Neural progenitor cell (in vitro differentiated cells): ENCODE measurements around the gene SCYGR8. TPM values are rescaled to one million over a fixed set of nuclear protein-coding genes. Genes with fewer than 3 reads are reported as not detected.

ENCODE experiments used
- DNase-seq: peaks from one replicate; pipeline ENCODE4 v3.0.0-alpha.2; 2016; ENCODE audit warnings: low spot score
- H2AFZ ChIP-seq: fragments of 200-600 bp; sonication (generic); replicated peaks from 2 replicates; pipeline ENCODE4 v1.6.1; 2016; ENCODE audit warnings: antibody characterized with exemption
- H3F3A ChIP-seq: fragments of 200-600 bp; sonication (generic); 2 replicates; pipeline ENCODE4 v1.6.1; 2016; ENCODE audit warnings: antibody characterized with exemption, low read depth
- H3K27ac ChIP-seq: fragments of 200-600 bp; sonication (generic); 2 replicates; pipeline ENCODE4 v1.5.1; 2016; ENCODE audit warnings: mild to moderate bottlenecking
- H3K27me3 ChIP-seq: fragments of 200-600 bp; sonication (generic); 2 replicates; pipeline ENCODE4 v1.6.1; 2016; ENCODE audit warnings: mild to moderate bottlenecking, moderate library complexity
- H3K36me3 ChIP-seq: fragments of 200-600 bp; sonication (generic); 2 replicates; pipeline ENCODE4 v1.5.1; 2016
- H3K4me1 ChIP-seq: fragments of 200-600 bp; sonication (generic); 2 replicates; pipeline ENCODE4 v1.6.1; 2016; ENCODE audit warnings: mixed run types
- H3K4me2 ChIP-seq: fragments of 200-600 bp; sonication (generic); 2 replicates; pipeline ENCODE4 v1.6.1; 2016
- H3K4me3 ChIP-seq: fragments of 200-600 bp; sonication (generic); 2 replicates; pipeline ENCODE4 v1.5.1; 2016
- H3K79me2 ChIP-seq: fragments of 200-600 bp; sonication (generic); 2 replicates; pipeline ENCODE4 v1.6.1; 2016; ENCODE audit warnings: low read depth
- H3K9ac ChIP-seq: fragments of 200-600 bp; sonication (generic); 2 replicates; pipeline ENCODE4 v1.6.1; 2016
- H3K9me3 ChIP-seq: fragments of 200-600 bp; sonication (generic); 2 replicates; pipeline ENCODE4 v1.5.1; 2016; ENCODE audit warnings: low read depth
- H4K20me1 ChIP-seq: fragments of 200-600 bp; sonication (generic); 2 replicates; pipeline ENCODE4 v1.6.1; 2016; ENCODE audit warnings: low read depth
- H3K27ac Mint-ChIP-seq: 3 replicates; pipeline ENCODE4 v1.8.0; 2021; ENCODE audit warnings: mixed read lengths
- H3K27me3 Mint-ChIP-seq: 2 replicates; pipeline ENCODE4 v1.8.0; 2022; ENCODE audit warnings: low read depth, mild to moderate bottlenecking, inconsistent platforms, moderate library complexity, mixed read lengths; ENCODE audit not compliant: insufficient read depth
- H3K36me3 Mint-ChIP-seq: 3 replicates; pipeline ENCODE4 v1.8.0; 2021; ENCODE audit warnings: mixed read lengths
- H3K4me1 Mint-ChIP-seq: 3 replicates; pipeline ENCODE4 v1.8.0; 2021; ENCODE audit warnings: mixed read lengths
- H3K4me3 Mint-ChIP-seq: 3 replicates; pipeline ENCODE4 v1.8.0; 2021; ENCODE audit warnings: mild to moderate bottlenecking, moderate library complexity, mixed read lengths
- H3K9me3 Mint-ChIP-seq: 3 replicates; pipeline ENCODE4 v1.8.0; 2020; ENCODE audit warnings: mixed read lengths
- CTCF ChIP-seq: fragments of 200-600 bp; sonication (generic); IDR thresholded peaks from 2 replicates; pipeline ENCODE4 v1.5.1; 2017; ENCODE audit warnings: antibody characterized with exemption, mild to moderate bottlenecking
- EZH2 ChIP-seq: fragments of 200-600 bp; sonication (generic); IDR thresholded peaks from 2 replicates; pipeline ENCODE4 v1.6.1; 2017; ENCODE audit warnings: antibody characterized with exemption, mild to moderate bottlenecking, moderate library complexity
- EZH2phosphoT487 ChIP-seq: fragments of 200-600 bp; sonication (generic); IDR thresholded peaks from 2 replicates; pipeline ENCODE4 v1.6.1; 2017; ENCODE audit warnings: antibody characterized with exemption
- total RNA-seq: library from RNA; depleted of rRNA; stranded (reverse); fragments of >200 nt; gene quantifications from 2 replicates; pipeline ENCODE4 v1.2.3, GENCODE V29; 2015; ENCODE audit warnings: low replicate concordance

SCYGR8 gene
- total RNA-seq, 1 donor from 2014 or later, result not detected

- Histone ChIP-seq H3K9ac (no peak overlapping the region), H3K27ac (no peak overlapping the region), H3K4me2 (no peak overlapping the region), H3K9me3 (no peaks in the 10 kb centered on the region), H3K4me1 (no peaks in the 10 kb centered on the region), H3K79me2 (no peaks in the 10 kb centered on the region), H4K20me1 (no peaks in the 10 kb centered on the region), H3K36me3 (no peaks in the 10 kb centered on the region), H3K27me3 (no peaks in the 10 kb centered on the region), H3F3A (no peaks in the 10 kb centered on the region), H2AFZ (no peak overlapping the region), H3K4me3 (no peak overlapping the region)
- Mint-ChIP-seq H3K27ac (no peak overlapping the region), H3K4me1 (peaks cover 3% of the 10 kb centered on the region), H3K4me3 (no peak overlapping the region), H3K9me3 (no peaks in the 10 kb centered on the region), H3K36me3 (no peaks in the 10 kb centered on the region), H3K27me3 (peaks cover 9% of the 10 kb centered on the region)
- no peak for DNase-seq
- no peak for TF ChIP-seq CTCF
- no peak for TF ChIP-seq EZH2phosphoT487
- TF ChIP-seq EZH2, result no peak
Observed at GRCh38 chr2:227772197-227772661, 26.5 kb downstream of the SCYGR8 start.

- peaks cover 8% of the 10 kb centered on the region for H3K27me3 Mint-ChIP-seq
- Histone ChIP-seq H3K9ac (no peak overlapping the region), H3K79me2 (no peaks in the 10 kb centered on the region), H3K9me3 (no peaks in the 10 kb centered on the region), H4K20me1 (no peaks in the 10 kb centered on the region), H3K4me1 (no peaks in the 10 kb centered on the region), H3K27ac (no peak overlapping the region), H3F3A (no peaks in the 10 kb centered on the region), H3K4me2 (no peak overlapping the region), H3K4me3 (no peak overlapping the region), H3K27me3 (no peaks in the 10 kb centered on the region), H2AFZ (no peak overlapping the region), H3K36me3 (no peaks in the 10 kb centered on the region)
- H3K27ac Mint-ChIP-seq, result no peak overlapping the region
- no peaks in the 10 kb centered on the region for H3K36me3 Mint-ChIP-seq
- H3K9me3 Mint-ChIP-seq, result no peaks in the 10 kb centered on the region
- no peak for TF ChIP-seq EZH2phosphoT487
- no peak for TF ChIP-seq EZH2
- no peak for TF ChIP-seq CTCF
- peaks cover 3% of the 10 kb centered on the region for H3K4me1 Mint-ChIP-seq
- no peak overlapping the region for H3K4me3 Mint-ChIP-seq
- no peak for DNase-seq
Observed at GRCh38 chr2:227772932-227773331, 27.2 kb downstream of the SCYGR8 start.

GRCh38 chr2:227774011-227774624 lies 28.4 kb downstream of the SCYGR8 start:
- peaks cover 3% of the 10 kb centered on the region for H3K4me1 Mint-ChIP-seq
- Histone ChIP-seq H3K4me1 (no peaks in the 10 kb centered on the region), H3K4me2 (no peak overlapping the region), H2AFZ (peak overlapping the region; percentile 35), H3K27ac (no peak overlapping the region), H3K9me3 (no peaks in the 10 kb centered on the region), H3K4me3 (no peak overlapping the region), H4K20me1 (no peaks in the 10 kb centered on the region), H3K9ac (no peak overlapping the region), H3K79me2 (no peaks in the 10 kb centered on the region), H3F3A (no peaks in the 10 kb centered on the region), H3K27me3 (no peaks in the 10 kb centered on the region), H3K36me3 (no peaks in the 10 kb centered on the region)
- no peaks in the 10 kb centered on the region for H3K9me3 Mint-ChIP-seq
- no peak overlapping the region for H3K4me3 Mint-ChIP-seq
- no peak overlapping the region for H3K27ac Mint-ChIP-seq
- TF ChIP-seq CTCF, result peak; percentile 58
- TF ChIP-seq EZH2phosphoT487, result no peak
- H3K27me3 Mint-ChIP-seq, result peaks cover 10% of the 10 kb centered on the region
- H3K36me3 Mint-ChIP-seq, result no peaks in the 10 kb centered on the region
- peak; percentile 37 for DNase-seq
